ENCODE results near the gene THSD7A.

GRCh38 chr7:11424006-11424405 is 408.0 kb downstream of the THSD7A start:
- TF ChIP-seq EZH2 (IDR thresholded peaks at IDR 0.05; ENCODE audit: borderline replicate concordance) (no peak), CTCF (IDR thresholded peaks at IDR 0.05; ENCODE audit: poor library complexity) (no peak), EZH2phosphoT487 (IDR thresholded peaks at IDR 0.05; ENCODE audit: low read depth, severe bottlenecking, unreplicated experiment) (no peak)

Data from hepatocyte (in vitro differentiated cells).